HG03066 (cell line): ENCODE measurements around the gene TRAPPC10.

Experiments used
- ATAC-seq: cut with Tn5 transposase; IDR thresholded peaks from one replicate; pipeline ENCODE4 v1.9.1; 2021; ENCODE audit warnings: low read depth; ENCODE audit not compliant: unreplicated experiment

TRAPPC10 gene

GRCh38 chr21:44024887-44025353, 12.8 kb downstream of the TRAPPC10 start:
- no peak for ATAC-seq

GRCh38 chr21:44027607-44028286, 15.6 kb downstream of the TRAPPC10 start:
- no peak for ATAC-seq

GRCh38 chr21:44028287-44028659, 16.2 kb downstream of the TRAPPC10 start:
- no peak for ATAC-seq

GRCh38 chr21:44029460-44030087, 17.5 kb downstream of the TRAPPC10 start:
- no peak for ATAC-seq

- ATAC-seq, result no peak
These were observed 23.1 kb downstream of the TRAPPC10 start for GRCh38 chr21:44035244-44035643.

GRCh38 chr21:44038063-44038462, 26.0 kb downstream of the TRAPPC10 start:
- no peak for ATAC-seq

GRCh38 chr21:44039828-44040227, 27.7 kb downstream of the TRAPPC10 start:
- ATAC-seq, result no peak

GRCh38 chr21:44043613-44044012, 31.5 kb downstream of the TRAPPC10 start:
- no peak for ATAC-seq

GRCh38 chr21:44046734-44047133, 34.6 kb downstream of the TRAPPC10 start:
- ATAC-seq, result no peak

GRCh38 chr21:44047996-44048560, 36.0 kb downstream of the TRAPPC10 start:
- ATAC-seq, result no peak

- no peak for ATAC-seq
These were observed 37.1 kb downstream of the TRAPPC10 start for GRCh38 chr21:44049182-44049581.

GRCh38 chr21:44049606-44050005, 37.5 kb downstream of the TRAPPC10 start:
- no peak for ATAC-seq

- ATAC-seq, result no peak
These were observed 38.2 kb downstream of the TRAPPC10 start for GRCh38 chr21:44050276-44050675.

- no peak for ATAC-seq
These were observed 39.4 kb downstream of the TRAPPC10 start for GRCh38 chr21:44051462-44051941.

- ATAC-seq, result no peak
These were observed 40.1 kb downstream of the TRAPPC10 start for GRCh38 chr21:44052071-44052829.

GRCh38 chr21:44052830-44053226, 40.7 kb downstream of the TRAPPC10 start:
- no peak for ATAC-seq

- ATAC-seq, result no peak
These were observed 41.5 kb downstream of the TRAPPC10 start for GRCh38 chr21:44053567-44053966.

- ATAC-seq, result no peak
These were observed 42.6 kb downstream of the TRAPPC10 start for GRCh38 chr21:44054710-44055109.

- ATAC-seq, result no peak
These were observed 44.9 kb downstream of the TRAPPC10 start for GRCh38 chr21:44057055-44057454.

GRCh38 chr21:44057960-44058651, 46.0 kb downstream of the TRAPPC10 start:
- ATAC-seq, result no peak

GRCh38 chr21:44058652-44058964, 46.5 kb downstream of the TRAPPC10 start:
- no peak for ATAC-seq
